HG03097 (cell line): ENCODE results near the gene SIAH3.
"Not testable (repeated sequence)": the region's sequence is repeated elsewhere in the genome, so short reads cannot be mapped to it uniquely, and the experiment has no call there.

Experiments
- ATAC-seq: cut with Tn5 transposase; IDR thresholded peaks from one replicate; pipeline ENCODE4 v1.9.1; 2021; ENCODE audit not compliant: unreplicated experiment, low FRiP score

SIAH3 gene

GRCh38 chr13:45784755-45785675, 66.5 kb downstream of the SIAH3 start:
- no peak for ATAC-seq

DNA sequence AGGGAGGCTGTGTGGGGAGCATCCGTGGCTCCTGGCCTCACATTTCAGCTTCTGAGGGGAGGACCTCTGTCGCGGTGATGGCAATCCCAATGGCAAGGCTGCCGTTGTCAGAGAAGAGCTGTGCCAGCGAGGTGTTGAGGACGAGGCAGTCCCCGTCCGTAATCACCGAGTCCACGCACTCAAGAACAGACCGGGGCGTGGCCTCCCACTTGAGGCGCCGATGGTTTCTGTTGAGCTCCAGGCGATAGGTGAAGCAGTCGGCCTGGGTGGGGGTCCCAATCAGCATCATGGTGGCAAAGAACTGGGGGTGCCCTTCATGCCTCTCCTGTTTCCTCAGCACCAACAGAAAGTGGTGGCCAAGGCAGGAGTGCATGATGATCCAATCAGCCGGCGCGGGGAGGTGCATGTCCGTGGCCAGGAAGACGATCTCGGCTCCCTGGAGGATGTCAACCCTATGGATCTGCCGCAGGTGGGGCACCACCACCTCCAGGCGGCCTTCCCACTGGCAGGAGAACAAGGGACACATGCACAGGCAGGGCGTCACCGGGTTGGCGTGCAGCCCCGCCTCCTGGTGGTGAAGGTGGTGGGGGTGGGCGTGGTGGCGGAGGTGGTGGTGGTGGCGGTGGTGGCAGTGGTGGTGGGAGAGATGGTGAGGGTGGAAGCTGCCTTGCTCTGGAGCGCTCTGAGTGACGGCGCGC, 68.1 kb downstream of the SIAH3 start:
- ATAC-seq: no peak

DNA sequence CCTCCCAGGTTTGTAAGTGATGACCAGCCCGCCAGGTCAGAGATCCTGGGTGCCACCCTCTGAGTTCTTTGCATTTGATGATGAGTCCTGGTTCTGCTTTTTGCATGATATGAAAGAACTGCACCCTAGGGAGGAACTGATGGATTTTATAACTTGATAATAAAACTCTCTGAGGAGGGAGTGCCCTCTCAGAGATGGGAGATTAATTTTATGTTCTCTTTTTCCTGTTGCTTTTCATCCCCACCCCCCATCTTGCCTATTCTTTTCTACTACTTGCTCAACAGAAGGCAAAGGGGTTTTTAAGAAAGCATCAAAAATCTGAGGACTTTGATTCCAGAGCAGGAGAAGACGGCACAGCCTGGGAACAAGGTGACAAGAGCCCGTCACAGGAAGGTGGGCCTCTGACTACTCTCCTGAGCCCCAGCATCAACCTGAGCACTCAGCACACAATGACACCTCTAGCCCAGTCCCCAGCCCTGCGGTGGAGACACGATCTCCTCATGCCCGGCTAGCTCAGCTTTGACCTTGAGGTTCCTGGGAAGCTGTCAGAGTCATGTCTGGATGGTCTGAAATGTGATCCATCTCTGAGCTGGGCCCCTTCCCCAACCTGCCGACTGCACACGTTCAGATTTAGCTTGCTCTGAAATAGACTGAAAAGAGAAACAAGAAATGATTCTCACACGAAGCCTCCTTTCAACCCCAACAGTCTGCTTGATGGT, 69.1 kb downstream of the SIAH3 start:
- ATAC-seq: no peak

- no peak for ATAC-seq
Observed at GRCh38 chr13:45781553-45782326, 69.8 kb downstream of the SIAH3 start.

- no peak for ATAC-seq
Observed at GRCh38 chr13:45779901-45780300, 71.7 kb downstream of the SIAH3 start.

DNA sequence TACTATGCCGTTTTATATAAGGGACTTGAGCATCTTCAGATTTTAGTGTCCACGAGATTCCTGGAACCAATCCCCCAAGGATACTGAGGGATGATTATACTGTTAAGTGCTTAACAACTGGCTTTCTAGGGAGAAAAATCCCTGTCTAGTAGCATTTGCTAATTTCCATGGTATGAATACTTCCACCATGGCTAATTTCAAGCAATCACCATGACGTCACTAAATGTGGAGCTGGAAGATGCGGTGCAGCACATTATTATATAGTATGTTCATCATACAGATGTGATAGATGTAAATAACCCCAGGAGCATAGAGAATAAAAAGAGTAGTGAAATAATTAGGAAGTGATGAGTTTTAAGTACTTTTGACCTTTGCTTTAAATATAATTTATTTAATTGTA, 72.7 kb downstream of the SIAH3 start:
- ATAC-seq: no peak

GRCh38 chr13:45776748-45777147, 74.8 kb downstream of the SIAH3 start:
- no peak for ATAC-seq

GRCh38 chr13:45775401-45775963, 76.1 kb downstream of the SIAH3 start:
- no peak for ATAC-seq

GRCh38 chr13:45773944-45774343, 77.6 kb downstream of the SIAH3 start:
- no peak for ATAC-seq

- no peak for ATAC-seq
Observed at GRCh38 chr13:45773236-45773635, 78.3 kb downstream of the SIAH3 start.

- ATAC-seq: no peak
Observed at GRCh38 chr13:45770886-45771285, 80.7 kb downstream of the SIAH3 start.

GRCh38 chr13:45768656-45769479, 82.7 kb downstream of the SIAH3 start:
- ATAC-seq: no peak

DNA sequence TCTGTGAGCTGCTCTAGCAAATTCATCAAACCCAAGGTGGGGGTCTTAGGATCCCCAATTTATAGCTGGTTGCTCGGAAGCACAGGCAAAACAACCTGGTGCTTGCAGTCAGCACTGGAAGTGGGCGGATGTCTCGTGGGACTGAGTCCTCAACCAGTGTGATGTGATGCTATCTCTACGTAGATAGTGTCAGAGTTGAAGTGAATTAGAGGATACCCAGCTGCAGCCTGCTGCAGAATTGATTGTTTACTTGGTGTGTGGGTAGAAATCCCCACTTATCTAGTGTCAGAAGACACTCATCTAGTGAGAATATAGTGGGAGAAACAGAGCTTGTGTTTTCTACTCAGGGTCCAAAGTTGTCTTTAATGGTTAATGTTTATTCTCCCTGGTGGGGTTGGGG, 86.1 kb downstream of the SIAH3 start:
- ATAC-seq: no peak

GRCh38 chr13:45763419-45763818, 88.1 kb downstream of the SIAH3 start:
- ATAC-seq: no peak

DNA sequence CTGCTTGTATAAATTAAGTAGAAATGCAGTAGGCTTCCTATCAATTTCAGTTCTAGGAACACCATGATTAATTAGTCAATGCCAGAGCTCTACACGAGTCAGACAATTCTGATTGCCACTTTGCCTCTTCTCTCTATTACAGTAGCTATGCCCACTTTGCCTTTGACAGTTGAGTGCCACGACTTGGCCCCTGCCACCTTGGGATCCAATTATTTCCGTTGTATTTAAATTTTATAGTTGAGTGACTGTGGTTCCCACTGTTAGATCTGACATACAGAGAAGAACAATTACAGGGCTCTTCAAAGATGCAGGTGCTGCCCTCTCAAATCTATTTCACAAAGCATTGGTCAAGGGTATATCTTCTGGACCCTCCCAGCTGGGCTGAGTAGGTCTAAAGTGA, 94.0 kb downstream of the SIAH3 start:
- ATAC-seq: not testable (repeated sequence)

DNA sequence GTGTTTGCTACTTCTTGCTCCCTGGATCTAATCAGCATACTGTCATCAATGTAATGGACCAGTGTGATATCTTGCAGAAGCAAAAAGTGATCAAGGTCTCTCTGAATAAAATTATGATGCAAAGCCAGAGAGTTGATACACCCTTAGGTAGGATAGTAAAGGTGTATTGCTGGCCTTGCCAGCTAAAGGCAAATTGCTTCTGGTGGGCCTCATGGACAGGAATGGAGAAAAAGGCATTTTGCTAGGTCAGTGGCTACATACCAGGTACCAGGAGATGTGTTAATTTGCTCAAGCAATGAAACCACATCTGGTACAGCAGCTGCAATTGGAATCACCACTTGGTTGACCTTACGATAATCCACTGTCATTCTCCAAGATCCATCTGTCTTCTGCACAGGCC, 95.1 kb downstream of the SIAH3 start:
- ATAC-seq: not testable (repeated sequence)

GRCh38 chr13:45752510-45752909, 99.0 kb downstream of the SIAH3 start:
- ATAC-seq: no peak

DNA sequence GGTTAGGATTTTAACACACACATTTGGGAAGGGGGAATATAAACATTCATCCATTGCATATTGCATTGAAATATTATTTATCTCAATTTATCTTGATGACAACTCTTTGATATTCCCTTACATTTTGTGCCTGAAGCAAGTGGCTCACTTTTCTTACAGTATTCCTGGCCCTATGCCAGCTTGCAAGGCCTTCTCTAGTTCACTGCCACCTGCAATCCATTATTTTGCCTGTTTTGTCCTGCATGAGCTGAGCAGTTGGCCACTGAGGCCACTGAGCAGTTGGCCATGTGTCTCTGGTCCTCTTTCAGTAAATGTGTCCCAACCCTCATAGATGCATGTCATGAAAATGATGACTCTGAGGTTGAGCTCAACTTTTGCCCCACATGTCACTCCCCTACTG, 99.7 kb downstream of the SIAH3 start:
- ATAC-seq: no peak

- ATAC-seq: no peak
Observed at GRCh38 chr13:45750566-45750965, 101.0 kb downstream of the SIAH3 start.
